HG03103 (cell line): ENCODE measurements around the gene ARHGAP24.
"Not testable (repeated sequence)": the region's sequence is repeated elsewhere in the genome, so short reads cannot be mapped to it uniquely, and the experiment has no call there.

Experiments used
- ATAC-seq: cut with Tn5 transposase; IDR thresholded peaks from one replicate; pipeline ENCODE4 v1.9.1; 2021; ENCODE audit warnings: low read depth; ENCODE audit not compliant: unreplicated experiment

ARHGAP24 gene

GRCh38 chr4:85642356-85643100 is 167.6 kb downstream of the ARHGAP24 start:
- ATAC-seq: no peak

- no peak for ATAC-seq
These were observed 169.1 kb downstream of the ARHGAP24 start for GRCh38 chr4:85644061-85644460.

- no peak for ATAC-seq
These were observed 176.0 kb downstream of the ARHGAP24 start for GRCh38 chr4:85650908-85651307.

- no peak for ATAC-seq
These were observed 182.0 kb downstream of the ARHGAP24 start for GRCh38 chr4:85656759-85657505.

DNA sequence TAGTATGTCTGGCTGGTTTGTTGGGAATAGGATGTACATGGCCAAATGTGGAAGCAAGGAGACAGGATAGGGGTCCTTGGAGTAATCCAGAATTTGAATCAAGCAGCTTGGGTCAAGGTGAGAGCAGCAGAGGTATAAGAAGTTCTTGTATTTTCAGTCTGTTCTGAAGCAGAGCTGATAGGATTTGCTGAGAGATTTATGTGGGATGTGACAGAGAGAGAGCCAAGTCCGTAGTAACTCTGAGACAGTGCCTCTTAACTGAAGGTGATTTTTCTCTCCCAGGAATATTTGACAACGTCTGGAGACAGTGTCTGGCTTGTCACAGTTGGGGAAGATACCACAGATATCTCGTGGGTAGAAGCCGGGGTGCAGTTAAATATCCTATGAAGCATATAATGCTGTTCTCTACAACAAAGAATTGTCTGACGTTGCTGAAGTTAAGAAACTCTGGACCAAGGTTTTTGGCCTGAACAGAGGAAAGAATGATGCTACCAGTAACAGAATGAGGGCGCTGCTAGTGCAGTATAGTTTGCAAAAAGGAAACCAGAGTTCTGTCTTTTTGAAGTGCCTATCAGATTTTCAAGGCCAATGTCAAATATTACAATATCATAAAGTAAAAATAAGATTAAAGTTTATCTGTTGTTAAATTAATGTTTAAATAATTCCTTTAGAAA is 184.0 kb downstream of the ARHGAP24 start:
- no peak for ATAC-seq

- no peak for ATAC-seq
These were observed 184.8 kb downstream of the ARHGAP24 start for GRCh38 chr4:85659610-85660218.

GRCh38 chr4:85666625-85667024 is 191.7 kb downstream of the ARHGAP24 start:
- ATAC-seq: not testable (repeated sequence)

DNA sequence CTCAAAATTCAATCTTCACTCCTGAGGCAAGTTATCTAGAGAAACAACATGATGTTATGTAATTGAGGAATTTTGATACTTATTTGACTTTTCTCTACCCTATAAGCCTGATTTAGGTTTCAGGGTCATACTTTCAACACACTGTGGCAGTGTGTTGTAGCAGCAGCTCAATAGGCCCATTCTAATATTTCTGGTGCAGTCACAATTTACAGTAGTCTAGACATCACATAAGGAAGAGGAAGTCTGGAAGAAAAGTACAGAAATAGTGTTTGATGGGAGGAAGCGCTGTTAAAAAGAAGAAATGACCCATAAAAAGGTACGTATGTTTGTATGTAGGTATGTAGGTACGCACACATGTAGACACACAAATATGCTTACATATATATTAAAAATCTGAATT is 194.3 kb downstream of the ARHGAP24 start:
- ATAC-seq: no peak

DNA sequence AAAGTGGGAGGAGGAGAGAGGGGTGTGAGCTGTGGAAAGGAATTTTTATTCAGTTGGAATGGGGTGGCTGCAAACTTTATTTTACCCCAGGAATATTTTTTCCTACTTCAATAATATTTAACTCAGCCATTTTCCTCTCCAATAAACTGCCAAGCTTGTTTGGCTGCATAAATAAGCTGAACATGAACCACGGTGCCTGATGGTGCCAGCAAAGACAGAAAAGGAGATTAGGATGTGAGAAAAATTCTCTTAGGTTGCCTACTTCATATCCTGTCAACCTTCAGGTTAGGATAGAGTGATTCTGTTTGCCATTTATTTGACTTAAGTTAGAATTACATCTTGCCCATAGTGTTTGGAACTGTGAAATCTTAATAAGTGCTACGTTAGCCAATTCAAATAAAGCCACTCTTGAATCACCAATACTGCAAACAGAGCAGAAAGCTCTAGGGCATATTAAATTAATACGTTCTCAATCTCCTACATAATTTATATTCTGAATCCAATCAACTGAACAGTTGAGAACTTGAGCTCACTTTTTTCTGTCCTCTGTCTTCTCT is 195.1 kb downstream of the ARHGAP24 start:
- no peak for ATAC-seq

- ATAC-seq: no peak
These were observed 196.2 kb downstream of the ARHGAP24 start for GRCh38 chr4:85671120-85671519.

GRCh38 chr4:85672116-85672515 is 197.2 kb downstream of the ARHGAP24 start:
- no peak for ATAC-seq

GRCh38 chr4:85672959-85673358 is 198.0 kb downstream of the ARHGAP24 start:
- no peak for ATAC-seq

DNA sequence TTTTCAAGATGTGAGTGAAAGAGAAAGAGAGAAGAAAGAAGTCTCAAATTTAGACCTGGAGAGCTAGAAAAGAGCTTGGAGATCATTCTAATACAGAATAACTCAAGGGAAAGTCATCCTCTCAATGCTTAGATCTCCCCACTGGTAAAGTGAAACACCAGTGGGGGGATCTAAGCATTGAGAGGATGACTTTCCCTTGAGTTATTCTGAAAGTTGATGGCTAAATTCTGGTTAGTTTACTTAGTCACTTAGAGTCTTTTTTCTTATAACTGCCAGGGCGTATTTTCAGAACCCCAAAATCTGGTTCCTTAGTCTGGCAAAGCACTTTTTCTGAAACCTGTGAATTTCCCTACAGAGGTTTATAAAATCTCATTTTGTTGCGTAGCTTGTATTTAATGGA is 198.6 kb downstream of the ARHGAP24 start:
- no peak for ATAC-seq

DNA sequence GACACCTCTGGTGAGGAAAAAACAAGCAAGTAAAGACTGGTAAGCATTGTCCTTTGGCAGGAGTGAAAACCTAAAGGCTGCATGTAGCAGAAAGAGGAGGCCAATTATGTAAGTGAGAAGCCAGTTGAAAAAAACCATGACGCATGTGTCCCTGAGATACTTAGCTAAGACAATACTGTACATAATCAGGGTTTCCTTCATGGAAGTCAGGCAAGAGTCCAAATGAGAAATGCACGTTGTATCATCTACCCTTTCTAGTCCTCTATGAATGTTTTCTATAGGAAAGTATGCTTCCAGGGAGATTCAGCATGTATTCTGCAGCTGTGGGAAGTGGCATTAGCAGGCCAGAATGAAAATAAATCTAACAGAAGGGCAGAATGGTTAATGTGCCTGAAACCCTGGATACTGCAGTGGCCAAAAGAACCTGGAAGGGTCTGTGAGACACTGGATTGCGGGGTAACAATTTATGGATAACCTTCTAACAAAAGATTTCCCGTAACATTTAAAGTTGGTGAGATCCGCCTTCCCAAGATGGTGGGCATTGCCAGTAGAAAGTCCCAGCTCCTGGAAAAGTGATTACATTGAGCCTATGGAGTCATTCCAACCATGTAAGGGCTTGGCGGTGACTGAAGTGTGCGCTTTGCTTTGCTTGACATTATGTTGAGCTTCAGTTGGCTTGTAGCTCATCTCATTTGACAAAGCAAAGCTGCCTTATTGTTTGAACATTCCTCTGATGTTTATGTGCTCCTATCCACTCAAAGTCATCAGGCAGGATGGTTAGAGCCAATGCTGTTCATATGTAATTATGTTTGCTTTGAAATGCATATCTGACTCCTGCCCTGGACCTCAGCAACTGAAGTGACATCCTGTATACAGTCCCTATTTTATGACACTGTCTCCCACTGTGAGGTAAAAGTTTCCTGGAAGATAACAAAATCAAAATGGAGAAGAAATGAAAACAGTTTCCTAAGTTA is 200.4 kb downstream of the ARHGAP24 start:
- no peak for ATAC-seq

- ATAC-seq: no peak
These were observed 201.1 kb downstream of the ARHGAP24 start for GRCh38 chr4:85676050-85676425.

DNA sequence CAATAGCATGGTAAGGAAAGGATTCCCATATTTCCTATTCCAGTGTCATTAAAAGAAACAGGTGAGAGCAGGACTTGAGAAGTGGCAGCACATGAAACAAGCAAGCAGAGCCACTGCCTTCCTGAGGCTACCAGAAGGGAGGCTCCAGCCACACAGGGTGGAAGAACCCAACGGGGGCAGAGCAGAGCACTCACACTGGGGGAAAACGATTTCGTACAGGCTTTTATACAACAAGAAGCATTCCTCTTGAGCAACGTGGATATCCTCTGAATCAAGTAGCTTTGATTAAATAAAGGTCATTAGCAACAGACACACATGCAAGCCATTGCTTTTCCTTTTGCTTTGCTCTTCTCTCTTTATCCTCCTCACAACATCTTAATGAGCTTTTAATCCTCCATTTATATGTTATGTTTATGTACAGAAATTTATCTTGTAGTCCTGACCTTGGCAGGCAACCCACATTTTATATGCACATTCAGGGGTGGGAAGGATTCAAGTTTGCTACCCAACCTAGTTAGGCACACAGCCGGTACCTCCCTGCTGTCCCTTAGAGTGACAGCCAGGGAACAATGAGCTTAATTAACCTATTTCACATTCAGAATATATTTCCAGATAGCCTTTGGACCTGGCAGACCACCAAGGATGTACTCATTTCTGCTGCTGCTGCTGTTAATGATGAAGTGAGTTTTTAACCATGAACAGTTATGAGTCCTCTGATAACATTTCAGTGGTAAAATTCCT is 202.1 kb downstream of the ARHGAP24 start:
- no peak for ATAC-seq

DNA sequence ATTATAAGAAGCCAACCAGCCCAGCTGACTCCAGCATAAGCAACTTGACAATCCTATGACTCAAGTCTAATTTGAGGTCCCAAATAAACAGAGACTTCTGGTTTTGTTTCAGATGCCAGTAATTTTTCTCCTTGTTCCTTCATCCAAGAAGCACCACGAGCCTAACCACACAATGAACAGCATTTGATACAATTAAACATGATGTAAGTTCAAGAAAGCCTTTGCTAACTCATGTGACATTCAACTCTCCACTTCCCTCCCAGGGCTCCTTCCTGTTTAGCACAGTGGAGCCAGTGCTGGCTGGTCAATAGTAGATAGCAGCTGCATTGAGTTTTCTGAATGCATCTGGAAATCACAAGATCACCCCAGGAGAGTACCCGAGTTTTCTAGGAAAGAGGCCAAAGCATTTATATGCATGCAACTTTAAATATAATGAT is 206.3 kb downstream of the ARHGAP24 start:
- ATAC-seq: no peak

DNA sequence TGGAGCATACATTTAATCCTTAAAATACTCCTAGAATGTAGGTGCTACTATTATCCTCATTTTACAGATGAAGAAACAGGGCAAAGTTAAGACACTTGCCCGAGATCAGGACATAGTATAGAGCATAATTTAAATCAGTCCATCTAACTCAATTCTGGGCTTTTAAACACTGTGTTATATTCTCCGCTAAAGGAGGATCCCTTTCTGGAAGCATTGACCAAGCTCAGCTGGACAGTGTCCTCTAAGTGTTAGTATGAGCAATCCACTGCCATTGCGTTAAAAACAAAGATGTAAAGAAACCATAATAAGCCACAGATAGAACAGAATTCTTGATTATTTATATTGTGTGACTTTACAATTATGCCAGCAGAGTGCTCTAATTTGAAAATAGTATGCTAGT is 207.0 kb downstream of the ARHGAP24 start:
- ATAC-seq: no peak

DNA sequence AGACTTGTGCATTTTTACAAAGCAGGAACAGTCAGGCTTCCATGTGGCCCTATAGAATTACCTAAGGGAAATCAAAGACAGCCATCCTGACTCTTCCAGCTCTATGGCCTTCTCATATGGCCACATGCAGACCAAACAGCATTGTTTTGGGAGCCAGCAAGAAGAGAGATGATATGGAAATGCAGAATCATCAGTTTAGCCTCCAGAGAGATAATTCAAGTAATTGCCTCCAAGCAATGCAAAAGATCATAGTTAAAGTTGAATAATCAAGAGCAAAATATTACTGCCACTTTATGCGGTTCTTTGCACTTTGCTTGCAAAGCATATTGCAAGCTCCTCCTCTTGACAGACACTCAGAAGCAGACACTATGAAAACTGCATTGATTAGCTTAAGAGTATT is 207.4 kb downstream of the ARHGAP24 start:
- no peak for ATAC-seq
